NCI-H82 treated with DMSO at 0.1 percent for 48 hours (cell line): ENCODE measurements around the gene TUBA8.
"Not testable (repeated sequence)": the region's sequence is repeated elsewhere in the genome, so short reads cannot be mapped to it uniquely, and the experiment has no call there.

Experiments used
- DNase-seq: peaks from one replicate; lab custom pipeline; 2025; ENCODE audit not compliant: unreplicated experiment; lab: John Stamatoyannopoulos, UW

The TUBA8 gene

GRCh38 chr22:18165356-18165755 is 54.7 kb downstream of the TUBA8 start:
- not testable (repeated sequence) for DNase-seq

GRCh38 chr22:18170284-18170683 is 59.7 kb downstream of the TUBA8 start:
- DNase-seq: not testable (repeated sequence)

GRCh38 chr22:18172203-18172602 is 61.6 kb downstream of the TUBA8 start:
- not testable (repeated sequence) for DNase-seq

GRCh38 chr22:18172776-18173175 is 62.2 kb downstream of the TUBA8 start:
- DNase-seq: not testable (repeated sequence)

GRCh38 chr22:18173441-18173840 is 62.8 kb downstream of the TUBA8 start:
- not testable (repeated sequence) for DNase-seq
